ENCODE results near the gene GJB3. TPM values are rescaled to one million over a fixed set of nuclear protein-coding genes. Genes with fewer than 3 reads are reported as not detected.
A peak's percentile ranks its signal among the peaks of the same experiment; 100 is the strongest.

The GJB3 gene
- total RNA-seq, 1 experiment from 2014 or later: 0.96 TPM

DNA sequence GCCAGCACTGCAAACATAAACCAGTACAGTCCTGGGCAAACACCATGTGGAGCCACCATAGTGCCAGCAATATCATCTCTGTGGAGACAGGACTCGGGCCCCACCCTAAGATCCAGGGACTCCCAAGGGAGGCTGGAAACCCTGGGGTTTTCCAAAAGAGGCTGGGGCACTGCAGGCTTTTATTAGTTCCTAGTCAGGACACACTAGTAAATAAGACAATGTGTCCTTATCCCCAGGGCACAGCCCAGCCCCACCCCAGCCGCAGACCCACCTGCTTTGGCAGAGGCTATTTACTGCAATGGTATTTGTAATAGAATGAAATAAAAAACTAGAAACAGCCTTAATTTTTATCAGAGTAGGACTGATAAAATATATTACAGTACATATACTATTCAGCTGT lies 486 bp upstream of the GJB3 start:
- H3K36me3 Mint-ChIP-seq (ENCODE audit: insufficient read depth in 1 of 3, low read depth in 3 of 3): no peaks in the 10 kb centered on the region
- peak overlapping the region; percentile 50 for H3K4me2 ChIP-seq (ENCODE audit: insufficient read depth, insufficient read length, low read length)
- H2BK5ac ChIP-seq (ENCODE audit: insufficient read length, low read length): no peak overlapping the region
- H3K4me1 Mint-ChIP-seq: peaks cover 7 to 9% of the 10 kb centered on the region in 2 experiments
- peaks cover 13% of the 10 kb centered on the region for H3K23me2 ChIP-seq (ENCODE audit: insufficient read length, low read depth, low read length, poor library complexity, severe bottlenecking)
- H3K79me2 ChIP-seq (ENCODE audit: insufficient read depth, low read length): no peaks in the 10 kb centered on the region
- no peak overlapping the region for H2AK5ac ChIP-seq (ENCODE audit: insufficient read length, low read length)
- H3K23ac ChIP-seq (ENCODE audit: insufficient read length, low read depth, low read length): no peak overlapping the region
- no peak overlapping the region for H3T11ph ChIP-seq (ENCODE audit: low read length)
- H4K8ac ChIP-seq (replicated peaks; ENCODE audit: insufficient read length, low read depth, low read length): no peak overlapping the region
- no peak overlapping the region for H2BK120ac ChIP-seq (ENCODE audit: low read depth, low read length, poor library complexity, severe bottlenecking)
- H3K18ac ChIP-seq (ENCODE audit: insufficient read length, low read depth, low read length): no peak overlapping the region
- no peaks in the 10 kb centered on the region for H3K9me3 Mint-ChIP-seq
- peak overlapping the region; percentile 62 to 77 for H3K4me3 Mint-ChIP-seq
- TF ChIP-seq, protein P1, sequence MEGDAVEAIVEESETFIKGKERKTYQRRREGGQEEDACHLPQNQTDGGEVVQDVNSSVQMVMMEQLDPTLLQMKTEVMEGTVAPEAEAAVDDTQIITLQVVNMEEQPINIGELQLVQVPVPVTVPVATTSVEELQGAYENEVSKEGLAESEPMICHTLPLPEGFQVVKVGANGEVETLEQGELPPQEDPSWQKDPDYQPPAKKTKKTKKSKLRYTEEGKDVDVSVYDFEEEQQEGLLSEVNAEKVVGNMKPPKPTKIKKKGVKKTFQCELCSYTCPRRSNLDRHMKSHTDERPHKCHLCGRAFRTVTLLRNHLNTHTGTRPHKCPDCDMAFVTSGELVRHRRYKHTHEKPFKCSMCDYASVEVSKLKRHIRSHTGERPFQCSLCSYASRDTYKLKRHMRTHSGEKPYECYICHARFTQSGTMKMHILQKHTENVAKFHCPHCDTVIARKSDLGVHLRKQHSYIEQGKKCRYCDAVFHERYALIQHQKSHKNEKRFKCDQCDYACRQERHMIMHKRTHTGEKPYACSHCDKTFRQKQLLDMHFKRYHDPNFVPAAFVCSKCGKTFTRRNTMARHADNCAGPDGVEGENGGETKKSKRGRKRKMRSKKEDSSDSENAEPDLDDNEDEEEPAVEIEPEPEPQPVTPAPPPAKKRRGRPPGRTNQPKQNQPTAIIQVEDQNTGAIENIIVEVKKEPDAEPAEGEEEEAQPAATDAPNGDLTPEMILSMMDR (conservative IDR thresholded peaks at IDR 0.05): no peak
- no peak overlapping the region for H4K91ac ChIP-seq (ENCODE audit: insufficient read length, low read depth, low read length)
- H3K4me1 ChIP-seq (ENCODE audit: insufficient read depth, low read length): no peaks in the 10 kb centered on the region
- no peak overlapping the region for H3K27ac ChIP-seq (ENCODE audit: insufficient read length, low read depth, low read length)
- peaks cover 44% of the 10 kb centered on the region for H3K27me3 Mint-ChIP-seq (ENCODE audit: low read depth)
- no peak overlapping the region for H3K9ac ChIP-seq (ENCODE audit: extremely low read depth, insufficient read length, low read length)
- H3K56ac ChIP-seq (ENCODE audit: insufficient read length, low read depth, low read length): no peak overlapping the region
- no peak overlapping the region for H3K27ac Mint-ChIP-seq
- H2BK20ac ChIP-seq (ENCODE audit: low read depth, low read length, poor library complexity, severe bottlenecking): no peak overlapping the region
- no peak overlapping the region for H2BK15ac ChIP-seq (ENCODE audit: low read depth, low read length)
- H3K9me3 ChIP-seq (ENCODE audit: control insufficient read depth, low read depth, low read length): no peaks in the 10 kb centered on the region
- peaks cover 4% of the 10 kb centered on the region; the same call in 1 of the 2 replicates for H3K27me3 ChIP-seq (ENCODE audit: insufficient read depth, low read length)
- WGBS (ENCODE audit: extremely low coverage, insufficient read length, low lambda C conversion rate): no CpG with 5 or more reads among the region's 2 CpGs
- no peak overlapping the region for H3K4ac ChIP-seq (ENCODE audit: low read depth, low read length)
- H2BK12ac ChIP-seq (ENCODE audit: insufficient read length, low read depth, low read length): no peak overlapping the region
- H2AFZ ChIP-seq (ENCODE audit: low read length): no peak overlapping the region
- no peaks in the 10 kb centered on the region for H4K20me1 ChIP-seq (ENCODE audit: control insufficient read depth, insufficient read depth, insufficient read length)
- H4K5ac ChIP-seq (ENCODE audit: insufficient read length, low read depth, low read length): no peak overlapping the region
- no peak overlapping the region for H3K14ac ChIP-seq (ENCODE audit: insufficient read depth, low read length)
- DNase-seq: no peak
- no peaks in the 10 kb centered on the region for H3K79me1 ChIP-seq (ENCODE audit: insufficient read depth, low read depth, low read length, poor library complexity, severe bottlenecking)
